ENCODE data around the gene IP6K3.

Gene IP6K3

GRCh38 chr6:33727126-33727525 is 19.6 kb downstream of the IP6K3 start:
- Histone ChIP-seq H3K27me3 (ENCODE audit: insufficient read depth, low read depth) (peaks cover 74% of the 10 kb centered on the region), H3K27ac (no peak overlapping the region), H3K4me3 (IDR thresholded peaks at IDR 0.05; ENCODE audit: insufficient read depth, low read depth, low read length) (no peak overlapping the region), H3K36me3 (ENCODE audit: insufficient read depth) (no peaks in the 10 kb centered on the region), H3K4me1 (ENCODE audit: low read depth, poor library complexity, severe bottlenecking) (no peaks in the 10 kb centered on the region), H2AFZ (ENCODE audit: low read depth) (no peak overlapping the region), H3K9ac (no peak overlapping the region), H4K20me1 (ENCODE audit: insufficient read depth) (no peaks in the 10 kb centered on the region), H3K79me2 (ENCODE audit: insufficient read depth, low read depth) (no peaks in the 10 kb centered on the region), H3K4me2 (no peak overlapping the region)
- no peak for TF ChIP-seq CTCF (conservative IDR thresholded peaks at IDR 0.05; ENCODE audit: low read depth, low read length)

GRCh38 chr6:33726696-33727095 is 20.0 kb downstream of the IP6K3 start:
- no peak for TF ChIP-seq CTCF (conservative IDR thresholded peaks at IDR 0.05; ENCODE audit: low read depth, low read length)
- no peak overlapping the region for H3K4me2 ChIP-seq

GRCh38 chr6:33725891-33726673 is 20.6 kb downstream of the IP6K3 start:
- H4K20me1 ChIP-seq (ENCODE audit: insufficient read depth), result no peaks in the 10 kb centered on the region
- H3K4me3 ChIP-seq (IDR thresholded peaks at IDR 0.05; ENCODE audit: insufficient read depth, low read depth, low read length), result no peak overlapping the region
- H3K4me2 ChIP-seq, result no peak overlapping the region
- peaks cover 84% of the 10 kb centered on the region for H3K27me3 ChIP-seq (ENCODE audit: insufficient read depth, low read depth)
- H3K36me3 ChIP-seq (ENCODE audit: insufficient read depth), result no peaks in the 10 kb centered on the region
- no peak overlapping the region for H2AFZ ChIP-seq (ENCODE audit: low read depth)
- no peak overlapping the region for H3K9ac ChIP-seq
- no peak for TF ChIP-seq CTCF (conservative IDR thresholded peaks at IDR 0.05; ENCODE audit: low read depth, low read length)
- H3K27ac ChIP-seq, result no peak overlapping the region
- H3K79me2 ChIP-seq (ENCODE audit: insufficient read depth, low read depth), result no peaks in the 10 kb centered on the region
- H3K4me1 ChIP-seq (ENCODE audit: low read depth, poor library complexity, severe bottlenecking), result no peaks in the 10 kb centered on the region

More at GRCh38 chr6:33726696-33727095, 20.0 kb downstream of the IP6K3 start:
- H4K20me1 ChIP-seq (ENCODE audit: insufficient read depth), result no peaks in the 10 kb centered on the region
- no peak overlapping the region for H3K9ac ChIP-seq
- no peaks in the 10 kb centered on the region for H3K79me2 ChIP-seq (ENCODE audit: insufficient read depth, low read depth)
- no peaks in the 10 kb centered on the region for H3K36me3 ChIP-seq (ENCODE audit: insufficient read depth)
- no peak overlapping the region for H3K4me3 ChIP-seq (IDR thresholded peaks at IDR 0.05; ENCODE audit: insufficient read depth, low read depth, low read length)
- peaks cover 79% of the 10 kb centered on the region for H3K27me3 ChIP-seq (ENCODE audit: insufficient read depth, low read depth)
- H3K4me1 ChIP-seq (ENCODE audit: low read depth, poor library complexity, severe bottlenecking), result no peaks in the 10 kb centered on the region
- no peak overlapping the region for H3K27ac ChIP-seq
- no peak overlapping the region for H2AFZ ChIP-seq (ENCODE audit: low read depth)

GRCh38 chr6:33725222-33725621 is 21.5 kb downstream of the IP6K3 start:
- no peak for TF ChIP-seq CTCF (conservative IDR thresholded peaks at IDR 0.05; ENCODE audit: low read depth, low read length)
- no peak overlapping the region for H3K9ac ChIP-seq
- H3K27me3 ChIP-seq (ENCODE audit: insufficient read depth, low read depth), result peaks cover 91% of the 10 kb centered on the region

More at GRCh38 chr6:33725222-33725621, 21.5 kb downstream of the IP6K3 start:
- H3K27ac ChIP-seq, result no peak overlapping the region
- no peak overlapping the region for H3K4me2 ChIP-seq
- no peak overlapping the region for H2AFZ ChIP-seq (ENCODE audit: low read depth)
- no peaks in the 10 kb centered on the region for H3K4me1 ChIP-seq (ENCODE audit: low read depth, poor library complexity, severe bottlenecking)
- no peaks in the 10 kb centered on the region for H3K36me3 ChIP-seq (ENCODE audit: insufficient read depth)
- no peak overlapping the region for H3K4me3 ChIP-seq (IDR thresholded peaks at IDR 0.05; ENCODE audit: insufficient read depth, low read depth, low read length)
- H3K79me2 ChIP-seq (ENCODE audit: insufficient read depth, low read depth), result no peaks in the 10 kb centered on the region
- no peaks in the 10 kb centered on the region for H4K20me1 ChIP-seq (ENCODE audit: insufficient read depth)
